BLaER1 (cell line): ENCODE measurements around the gene SUN2.

ENCODE experiments used
- H3K27ac ChIP-seq: shearing (Covaris generic); formaldehyde crosslinking; 2 replicates; pipeline ENCODE4 v1.8.1; 2022
- H3K27me3 ChIP-seq: shearing (Covaris generic); formaldehyde crosslinking; 2 replicates; pipeline ENCODE4 v1.8.1; 2022
- H3K36me3 ChIP-seq: shearing (Covaris generic); formaldehyde crosslinking; 2 replicates; pipeline ENCODE4 v1.8.1; 2022
- H3K4me1 ChIP-seq: shearing (Covaris generic); formaldehyde crosslinking; 2 replicates; pipeline ENCODE4 v1.8.1; 2022
- H3K4me2 ChIP-seq: shearing (Covaris generic); formaldehyde crosslinking; 2 replicates; pipeline ENCODE4 v1.8.1; 2022
- H3K4me3 ChIP-seq: shearing (Covaris generic); formaldehyde crosslinking; 2 replicates; pipeline ENCODE4 v1.8.1; 2022
- H3K9ac ChIP-seq: shearing (Covaris generic); formaldehyde crosslinking; 2 replicates; pipeline ENCODE4 v1.8.1; 2022
- H3K9me3 ChIP-seq: shearing (Covaris generic); formaldehyde crosslinking; 2 replicates; pipeline ENCODE4 v1.8.1; 2022
- H4K20me1 ChIP-seq: shearing (Covaris generic); formaldehyde crosslinking; 2 replicates; pipeline ENCODE4 v1.8.1; 2022
- Cebpa-rat ChIP-seq: shearing (Covaris generic); IDR thresholded peaks from 2 replicates; pipeline ENCODE4 v1.8.1; 2022

SUN2 gene

GRCh38 chr22:38730411-38730871 lies 25.4 kb downstream of the SUN2 start:
- Histone ChIP-seq H3K27me3 (no peaks in the 10 kb centered on the region), H3K9ac (0 out of 2 replicates have a peak overlapping the region, but pooled peaks have one; percentile 15), H3K4me2 (peak overlapping the region; percentile 83; the same call in 1 of the 2 replicates), H4K20me1 (peaks cover 81% of the 10 kb centered on the region), H3K27ac (no peak overlapping the region), H3K4me1 (peaks cover 83% of the 10 kb centered on the region), H3K4me3 (no peak overlapping the region), H3K36me3 (peaks cover 98% of the 10 kb centered on the region), H3K9me3 (no peaks in the 10 kb centered on the region)
- TF ChIP-seq Cebpa-rat: no peak

GRCh38 chr22:38729946-38730345 lies 25.9 kb downstream of the SUN2 start:
- 0 out of 2 replicates have a peak overlapping the region, but pooled peaks have one; percentile 15 for H3K9ac ChIP-seq
- peaks cover 98% of the 10 kb centered on the region for H3K36me3 ChIP-seq
- peaks cover 76% of the 10 kb centered on the region for H4K20me1 ChIP-seq
- no peaks in the 10 kb centered on the region for H3K27me3 ChIP-seq
- H3K9me3 ChIP-seq: no peaks in the 10 kb centered on the region
- TF ChIP-seq Cebpa-rat: no peak
- H3K4me1 ChIP-seq: peaks cover 78% of the 10 kb centered on the region
- H3K4me2 ChIP-seq: peak overlapping the region; percentile 83; the same call in 1 of the 2 replicates
- H3K27ac ChIP-seq: no peak overlapping the region
- no peak overlapping the region for H3K4me3 ChIP-seq

- Histone ChIP-seq H3K4me3 (no peak overlapping the region), H4K20me1 (peaks cover 75% of the 10 kb centered on the region), H3K27ac (peak overlapping the region; percentile 75), H3K4me1 (peaks cover 70% of the 10 kb centered on the region), H3K4me2 (peak overlapping the region; percentile 83), H3K27me3 (no peaks in the 10 kb centered on the region), H3K9me3 (no peaks in the 10 kb centered on the region), H3K36me3 (peaks cover 98% of the 10 kb centered on the region), H3K9ac (no peak overlapping the region)
- no peak for TF ChIP-seq Cebpa-rat
Measured at GRCh38 chr22:38728871-38729796, 26.7 kb downstream of the SUN2 start.

- H3K27ac ChIP-seq: peak overlapping the region; percentile 75
- H3K4me3 ChIP-seq: no peak overlapping the region; the same call in none of the 2 replicates
- peak overlapping the region; percentile 44; the same call in 1 of the 2 replicates for H3K9ac ChIP-seq
- H3K4me2 ChIP-seq: peak overlapping the region; percentile 83
- peaks cover 57% of the 10 kb centered on the region for H3K4me1 ChIP-seq
- TF ChIP-seq Cebpa-rat: no peak
- no peaks in the 10 kb centered on the region for H3K27me3 ChIP-seq
- peaks cover 62% of the 10 kb centered on the region for H4K20me1 ChIP-seq
- no peaks in the 10 kb centered on the region for H3K9me3 ChIP-seq
- H3K36me3 ChIP-seq: peaks cover 98% of the 10 kb centered on the region
Measured at GRCh38 chr22:38727530-38728451, 28.0 kb downstream of the SUN2 start.

GRCh38 chr22:38727123-38727522 lies 28.7 kb downstream of the SUN2 start:
- TF ChIP-seq Cebpa-rat: no peak
- H3K27me3 ChIP-seq: no peaks in the 10 kb centered on the region
- H3K9ac ChIP-seq: peak overlapping the region; percentile 44; the same call in 1 of the 2 replicates
- H3K36me3 ChIP-seq: peaks cover 98% of the 10 kb centered on the region
- H3K9me3 ChIP-seq: no peaks in the 10 kb centered on the region
- peaks cover 55% of the 10 kb centered on the region for H4K20me1 ChIP-seq
- H3K4me3 ChIP-seq: peak overlapping the region; percentile 9
- peak overlapping the region; percentile 75 for H3K27ac ChIP-seq
- peak overlapping the region; percentile 83 for H3K4me2 ChIP-seq
- peaks cover 50% of the 10 kb centered on the region for H3K4me1 ChIP-seq

- Histone ChIP-seq H3K4me1 (peaks cover 47% of the 10 kb centered on the region), H3K27ac (peak overlapping the region; percentile 75; the same call in 1 of the 2 replicates), H3K9ac (no peak overlapping the region), H3K9me3 (no peaks in the 10 kb centered on the region), H3K27me3 (no peaks in the 10 kb centered on the region), H3K36me3 (peaks cover 96% of the 10 kb centered on the region), H3K4me2 (peak overlapping the region; percentile 83), H3K4me3 (no peak overlapping the region), H4K20me1 (peaks cover 52% of the 10 kb centered on the region)
- TF ChIP-seq Cebpa-rat: no peak
Measured at GRCh38 chr22:38725900-38726655, 29.7 kb downstream of the SUN2 start.

- Histone ChIP-seq H3K9me3 (no peaks in the 10 kb centered on the region), H3K4me1 (peaks cover 40% of the 10 kb centered on the region), H3K27me3 (no peaks in the 10 kb centered on the region), H4K20me1 (peaks cover 41% of the 10 kb centered on the region), H3K4me3 (no peak overlapping the region), H3K36me3 (peaks cover 96% of the 10 kb centered on the region), H3K9ac (no peak overlapping the region), H3K27ac (no peak overlapping the region), H3K4me2 (no peak overlapping the region)
- TF ChIP-seq Cebpa-rat: no peak
Measured at GRCh38 chr22:38724926-38725571, 30.7 kb downstream of the SUN2 start.

GRCh38 chr22:38724176-38724575 lies 31.6 kb downstream of the SUN2 start:
- peaks cover 95% of the 10 kb centered on the region for H3K36me3 ChIP-seq
- no peak overlapping the region for H3K27ac ChIP-seq
- no peaks in the 10 kb centered on the region for H3K27me3 ChIP-seq
- peaks cover 40% of the 10 kb centered on the region for H4K20me1 ChIP-seq
- no peaks in the 10 kb centered on the region for H3K9me3 ChIP-seq
- no peak overlapping the region for H3K4me2 ChIP-seq
- no peak overlapping the region for H3K9ac ChIP-seq
- peaks cover 32% of the 10 kb centered on the region for H3K4me1 ChIP-seq
- H3K4me3 ChIP-seq: no peak overlapping the region
- TF ChIP-seq Cebpa-rat: no peak
